KOPT-K1 (cell line): Measurements from ENCODE around the gene RBM28.

Experiments used
- H3K27ac ChIP-seq: fragments of 200-600 bp; sonication (generic); 2 replicates; pipeline ENCODE4 v1.5.1; 2016; ENCODE audit warnings: antibody characterized with exemption, mild to moderate bottlenecking, low read depth, low read length; ENCODE audit not compliant: poor library complexity, severe bottlenecking
- H3K36me3 ChIP-seq: fragments of 200-600 bp; sonication (generic); 2 replicates; pipeline ENCODE4 v1.5.1; 2017; ENCODE audit warnings: antibody characterized with exemption, mild to moderate bottlenecking, low read length, moderate library complexity; ENCODE audit not compliant: insufficient read depth
- H3K9me3 ChIP-seq: fragments of 200-600 bp; sonication (generic); 2 replicates; pipeline ENCODE4 v1.5.1; 2017; ENCODE audit warnings: antibody characterized with exemption, low read length, mild to moderate bottlenecking; ENCODE audit not compliant: insufficient read depth, poor library complexity, severe bottlenecking

RBM28 gene

DNA sequence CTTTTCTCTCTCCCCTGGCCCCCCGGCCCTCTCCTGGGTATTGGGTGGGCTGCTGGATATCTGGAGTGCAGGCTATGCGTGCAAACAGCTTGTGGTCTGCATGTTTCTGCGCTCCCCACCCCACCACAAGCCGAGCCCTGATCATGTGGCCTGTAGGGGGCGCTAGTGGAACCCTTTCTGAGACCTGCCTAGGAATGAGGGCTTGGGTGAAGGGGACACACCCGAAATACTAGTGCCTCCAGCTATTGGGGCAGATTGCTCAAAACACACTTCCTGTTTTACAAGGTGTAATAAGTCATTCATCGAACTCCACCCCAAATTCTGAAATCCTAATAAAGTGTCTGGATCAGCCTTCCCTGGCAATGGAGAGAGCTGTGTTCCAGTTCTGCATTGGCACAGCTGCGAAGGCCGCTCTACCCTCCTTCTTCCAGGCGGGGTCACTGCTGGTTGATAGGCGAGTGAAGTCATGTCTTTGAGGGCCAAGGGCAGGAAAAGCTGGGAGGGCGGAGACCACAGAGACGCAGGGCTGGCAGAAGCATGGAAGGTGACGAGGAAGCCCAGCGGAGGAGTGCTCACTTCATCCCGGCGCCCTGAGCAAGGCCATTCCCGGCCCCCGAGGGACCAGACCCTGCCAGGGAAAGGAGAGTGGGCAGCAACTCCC, 37.6 kb upstream of the RBM28 start:
- Histone ChIP-seq H3K27ac (no peak overlapping the region), H3K36me3 (no peaks in the 10 kb centered on the region), H3K9me3 (no peaks in the 10 kb centered on the region)

GRCh38 chr7:128380483-128381106, 36.9 kb upstream of the RBM28 start:
- H3K36me3 ChIP-seq, result no peaks in the 10 kb centered on the region
- H3K27ac ChIP-seq, result no peak overlapping the region
- no peaks in the 10 kb centered on the region for H3K9me3 ChIP-seq

DNA sequence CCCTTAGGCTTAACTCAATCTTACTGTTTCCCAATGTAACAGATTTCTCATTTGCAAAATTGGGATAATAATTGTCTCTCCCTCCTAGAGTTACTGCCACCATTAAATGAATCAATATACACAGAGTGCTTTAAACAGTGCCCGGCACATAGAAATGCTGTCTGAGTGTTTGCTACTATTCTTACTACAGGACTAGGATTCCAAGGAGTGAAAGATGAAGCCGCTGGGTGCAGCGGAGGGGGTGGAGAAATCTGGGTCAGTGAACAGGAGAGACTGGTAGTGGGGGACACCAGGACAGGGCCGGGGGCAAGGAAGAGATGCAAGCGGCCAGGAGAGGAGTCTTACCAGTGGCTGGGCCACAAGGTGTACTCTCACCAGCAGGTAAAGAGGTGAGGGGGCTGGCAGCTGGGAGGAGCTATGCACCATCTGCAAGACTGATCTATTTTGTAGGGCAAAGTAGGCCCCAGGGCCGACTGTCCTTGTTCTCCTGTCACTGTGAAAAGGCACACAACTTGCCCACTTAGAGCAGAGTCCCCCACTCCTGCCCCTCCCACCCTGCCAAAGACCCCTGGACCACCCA, 36.3 kb upstream of the RBM28 start:
- Histone ChIP-seq H3K36me3 (no peaks in the 10 kb centered on the region), H3K27ac (no peak overlapping the region), H3K9me3 (no peaks in the 10 kb centered on the region)

DNA sequence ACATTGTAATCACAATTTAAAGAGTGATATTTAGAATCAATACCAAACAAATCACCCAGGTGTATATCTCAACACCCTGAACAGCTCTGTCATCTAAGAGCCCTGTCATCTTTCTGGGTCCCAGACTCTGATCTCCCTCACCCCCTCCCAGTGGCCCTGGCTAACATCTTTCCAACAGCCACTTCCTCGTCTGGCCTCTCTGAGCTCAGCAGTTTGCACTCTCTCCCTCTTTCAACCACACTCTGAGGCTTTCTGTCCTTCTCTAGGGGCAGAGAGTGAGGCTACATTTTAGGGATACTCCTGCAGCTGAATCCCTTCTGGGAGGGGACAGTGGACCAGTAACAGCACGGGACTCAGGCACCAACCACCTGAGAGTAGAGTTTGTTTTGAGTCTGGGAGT, 34.9 kb upstream of the RBM28 start:
- no peak overlapping the region for H3K27ac ChIP-seq
- no peaks in the 10 kb centered on the region for H3K36me3 ChIP-seq
- no peaks in the 10 kb centered on the region for H3K9me3 ChIP-seq

- no peak overlapping the region for H3K27ac ChIP-seq
- H3K36me3 ChIP-seq, result no peaks in the 10 kb centered on the region
- H3K9me3 ChIP-seq, result no peaks in the 10 kb centered on the region
Observed at GRCh38 chr7:128376077-128376476, 32.4 kb upstream of the RBM28 start.

DNA sequence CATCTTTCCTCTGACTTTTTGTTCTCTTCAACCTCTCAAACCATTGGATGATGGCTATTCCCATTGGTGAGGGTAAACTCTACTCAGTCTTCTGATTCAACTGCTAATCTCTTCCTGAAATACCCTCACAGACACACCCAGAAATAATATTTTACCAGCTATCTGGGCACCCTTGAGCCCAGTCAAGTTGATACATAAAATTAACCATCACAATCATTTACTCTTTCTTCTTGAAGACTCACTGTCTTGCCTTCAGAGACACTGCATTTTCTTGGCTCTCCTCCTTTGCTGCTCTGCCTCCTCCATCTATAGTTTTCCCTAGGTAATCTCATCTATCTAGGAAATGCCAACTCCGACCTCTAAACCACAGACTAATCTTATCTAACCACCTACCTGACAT, 30.3 kb upstream of the RBM28 start:
- no peak overlapping the region for H3K27ac ChIP-seq
- H3K9me3 ChIP-seq, result no peaks in the 10 kb centered on the region
- no peaks in the 10 kb centered on the region for H3K36me3 ChIP-seq

- no peak overlapping the region for H3K27ac ChIP-seq
- H3K9me3 ChIP-seq, result no peaks in the 10 kb centered on the region
- H3K36me3 ChIP-seq, result no peaks in the 10 kb centered on the region
Observed at GRCh38 chr7:128373606-128374005, 29.9 kb upstream of the RBM28 start.

DNA sequence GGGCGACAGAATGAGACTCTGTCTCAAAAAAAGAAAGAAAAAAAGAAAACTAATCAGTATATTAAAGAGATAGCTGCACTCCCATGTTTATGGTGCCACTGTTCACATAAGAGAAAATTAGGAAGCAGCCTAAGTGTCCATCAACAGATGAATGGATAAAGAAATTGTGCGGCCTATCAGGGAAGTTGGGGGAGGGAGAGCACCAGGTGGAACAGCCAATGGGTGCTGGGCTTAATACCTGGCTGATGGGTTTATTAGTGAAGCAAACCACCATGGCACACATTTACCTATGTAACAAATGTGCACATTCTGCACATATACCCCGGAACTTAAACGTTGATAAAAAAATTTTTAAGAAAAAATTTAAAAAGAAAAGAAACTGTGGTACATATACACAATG, 26.8 kb upstream of the RBM28 start:
- no peaks in the 10 kb centered on the region for H3K9me3 ChIP-seq
- no peaks in the 10 kb centered on the region for H3K36me3 ChIP-seq
- no peak overlapping the region for H3K27ac ChIP-seq

DNA sequence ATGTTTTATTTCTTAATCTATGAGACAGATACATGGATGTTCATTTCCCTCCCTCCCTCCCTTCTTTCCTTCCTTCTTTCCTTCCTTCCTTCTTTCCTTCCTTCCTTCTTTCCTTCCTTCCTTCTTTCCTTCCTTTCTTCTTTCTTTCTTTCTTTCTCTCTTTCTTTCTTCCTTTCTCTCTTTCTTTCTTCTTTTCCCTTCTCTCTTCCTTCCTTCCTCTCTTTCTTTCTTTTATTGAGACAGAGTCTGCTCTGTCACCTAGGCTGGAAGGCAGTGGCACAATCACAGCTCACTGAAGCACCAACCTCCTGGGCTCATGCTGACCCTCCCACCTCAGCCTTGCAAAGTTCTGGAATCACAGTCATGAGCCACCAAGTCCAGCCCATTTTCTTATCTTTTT, 23.3 kb upstream of the RBM28 start:
- no peaks in the 10 kb centered on the region for H3K36me3 ChIP-seq
- no peaks in the 10 kb centered on the region for H3K9me3 ChIP-seq
- no peak overlapping the region for H3K27ac ChIP-seq

GRCh38 chr7:128366300-128366699, 22.6 kb upstream of the RBM28 start:
- Histone ChIP-seq H3K27ac (no peak overlapping the region), H3K9me3 (no peaks in the 10 kb centered on the region)

GRCh38 chr7:128365432-128365831, 21.7 kb upstream of the RBM28 start:
- no peaks in the 10 kb centered on the region for H3K36me3 ChIP-seq
- no peak overlapping the region for H3K27ac ChIP-seq
- H3K9me3 ChIP-seq, result no peaks in the 10 kb centered on the region

More at GRCh38 chr7:128366300-128366699, 22.6 kb upstream of the RBM28 start:
- no peaks in the 10 kb centered on the region for H3K36me3 ChIP-seq

GRCh38 chr7:128364166-128364870, 20.6 kb upstream of the RBM28 start:
- Histone ChIP-seq H3K36me3 (no peaks in the 10 kb centered on the region), H3K9me3 (no peaks in the 10 kb centered on the region), H3K27ac (no peak overlapping the region)

DNA sequence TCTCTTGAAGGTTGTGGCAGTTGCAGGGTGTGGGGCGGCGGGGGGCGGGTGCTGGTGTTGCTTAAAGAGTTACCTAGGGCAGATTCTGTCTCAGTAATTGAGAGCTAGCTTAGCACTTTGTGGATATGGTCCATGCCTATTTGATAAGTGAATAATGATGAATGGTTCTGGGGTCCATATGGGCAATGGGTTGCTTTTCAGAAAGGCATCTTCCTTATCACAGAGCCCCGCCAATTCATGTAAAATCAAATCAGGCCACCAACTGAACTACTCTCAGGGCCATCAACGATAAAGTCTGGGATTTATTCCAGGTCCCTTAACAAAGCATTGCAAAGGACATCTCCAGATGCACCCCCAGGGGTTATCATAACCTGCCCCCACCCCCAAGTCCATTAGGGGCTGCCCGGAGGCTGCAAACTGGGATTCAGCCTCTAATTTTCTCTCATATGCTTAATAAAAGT, 19.6 kb upstream of the RBM28 start:
- no peaks in the 10 kb centered on the region for H3K36me3 ChIP-seq
- H3K27ac ChIP-seq, result no peak overlapping the region
- H3K9me3 ChIP-seq, result no peaks in the 10 kb centered on the region

DNA sequence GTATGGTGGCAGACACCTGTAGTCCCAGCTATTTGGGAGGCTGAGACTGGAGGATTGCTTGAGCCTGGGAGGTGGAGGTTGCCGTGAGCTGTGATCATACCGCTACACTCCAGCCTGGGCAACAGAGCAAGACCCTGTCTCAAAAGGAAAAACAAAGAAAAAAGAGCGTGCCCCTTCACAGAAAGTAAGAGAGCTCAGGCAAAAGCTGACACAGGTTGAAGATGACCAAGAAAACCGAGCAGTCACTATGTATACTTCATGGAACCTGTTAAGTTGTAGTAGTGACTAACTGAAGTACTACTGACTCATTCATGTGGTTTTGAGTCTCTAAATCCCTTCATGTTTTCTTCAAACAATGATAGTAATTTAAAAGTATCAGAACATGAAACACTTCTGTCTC, 19.0 kb upstream of the RBM28 start:
- H3K27ac ChIP-seq, result no peak overlapping the region
- H3K9me3 ChIP-seq, result no peaks in the 10 kb centered on the region
- H3K36me3 ChIP-seq, result no peaks in the 10 kb centered on the region
